ENCODE results near the gene CRMP1. TPM values are rescaled to one million over a fixed set of nuclear protein-coding genes. Genes with fewer than 3 reads are reported as not detected.

CRMP1 gene
- total and polyA plus RNA-seq, 9 of the 15 experiments (the other 6 are each of a cell fraction or from before 2014, with no cell fraction given), result 0.03 to 0.04 TPM; not detected in 7

GRCh38 chr4:5884796-5885195 lies 8.1 kb downstream of the CRMP1 start:
- POLR2A ChIA-PET, result interaction anchor here (0.5 kb wide), 1 partner anchor 20 kb away, joined by 3 read pairs; no protein-coding TSS in a partner anchor
- FAIRE-seq, result no peak
- BruUV-seq (replicated peaks), result no TSS peak

GRCh38 chr4:5883916-5884315 lies 9.0 kb downstream of the CRMP1 start:
- H3K27me3 ChIP-seq (ENCODE audit: control insufficient read depth in 2 of 2, insufficient read depth in 2 of 2, low read length in 2 of 2), result peaks cover 0 to 20% of the 10 kb centered on the region in 2 experiments; a peak in 2 of 5 replicates
- no peak for ATAC-seq
- H3K36me3 ChIP-seq (ENCODE audit: control insufficient read depth, insufficient read depth, low read length), result no peaks in the 10 kb centered on the region
- in situ Hi-C loops (cut with MboI) (no loop called here), intact Hi-C loops (cut with micrococcal nuclease) (no loop called here)
- H2AFZ ChIP-seq (ENCODE audit: low read depth, low read length), result no peak overlapping the region
- no peaks in the 10 kb centered on the region for H3K9me1 ChIP-seq (ENCODE audit: control insufficient read depth, insufficient read depth, low read length)
- H3K9ac ChIP-seq (ENCODE audit: insufficient read depth in 1 of 2, low read depth in 2 of 2, low read length in 2 of 2), result no peak overlapping the region
- H3K4me3 ChIP-seq, result no peak overlapping the region
- CTCF ChIA-PET (ENCODE audit: low intra/inter-chr PET ratio), result no interaction called here
- no peak for DNase-seq (ENCODE audit: extremely low read depth in 1 of 4, low spot score in 3 of 4)
- no peaks in the 10 kb centered on the region for H3K9me3 ChIP-seq (replicated peaks; ENCODE audit: control insufficient read depth, insufficient read depth, low read depth, low read length)
- no peak for FAIRE-seq
- no peaks in the 10 kb centered on the region; the same call in 1 of the 2 replicates for H4K20me1 ChIP-seq (replicated peaks; ENCODE audit: control insufficient read depth, insufficient read depth, low read length)
- TF ChIP-seq ZBED1 (IDR thresholded peaks at IDR 0.05) (no peak), C11orf30 (IDR thresholded peaks at IDR 0.05; ENCODE audit: low read depth) (peak; percentile 19; the same call in 1 of the 2 replicates)
- no peaks in the 10 kb centered on the region for H3K79me2 ChIP-seq (ENCODE audit: control insufficient read depth, insufficient read depth, low read length)
- POLR2A ChIA-PET, result no interaction called here
- 0% methylated on average over 1 of the region's 1 CpG for WGBS (ENCODE audit: insufficient coverage, low coverage, missing lambda C conversion rate)
- no TSS peak for BruUV-seq (replicated peaks)
- no peak overlapping the region for H3K4me2 ChIP-seq (ENCODE audit: insufficient read depth, low read length)
- H3K27ac ChIP-seq (ENCODE audit: extremely low read depth, low read depth, low read length), result no peak overlapping the region
- peaks cover 0 to 14% of the 10 kb centered on the region in 2 experiments; a peak in 2 of 5 replicates for H3K4me1 ChIP-seq (replicated peaks in 1 of 2; ENCODE audit: control insufficient read depth in 2 of 2, insufficient read depth in 2 of 2, low read length in 2 of 2)

More at GRCh38 chr4:5884796-5885195, 8.1 kb downstream of the CRMP1 start:
- Histone ChIP-seq H3K27ac (ENCODE audit: extremely low read depth, low read depth, low read length) (no peak overlapping the region), H3K27me3 (ENCODE audit: control insufficient read depth in 2 of 2, insufficient read depth in 2 of 2, low read length in 2 of 2) (peaks cover 0 to 24% of the 10 kb centered on the region in 2 experiments; a peak in 2 of 5 replicates), H4K20me1 (replicated peaks; ENCODE audit: control insufficient read depth, insufficient read depth, low read length) (no peaks in the 10 kb centered on the region; the same call in 1 of the 2 replicates), H3K9ac (ENCODE audit: insufficient read depth in 1 of 2, low read depth in 2 of 2, low read length in 2 of 2) (no peak overlapping the region), H3K79me2 (ENCODE audit: control insufficient read depth, insufficient read depth, low read length) (no peaks in the 10 kb centered on the region), H2AFZ (ENCODE audit: low read depth, low read length) (no peak overlapping the region), H3K36me3 (ENCODE audit: control insufficient read depth, insufficient read depth, low read length) (no peaks in the 10 kb centered on the region), H3K9me1 (ENCODE audit: control insufficient read depth, insufficient read depth, low read length) (no peaks in the 10 kb centered on the region), H3K4me1 (replicated peaks in 1 of 2; ENCODE audit: control insufficient read depth in 2 of 2, insufficient read depth in 2 of 2, low read length in 2 of 2) (peaks cover 0 to 14% of the 10 kb centered on the region in 2 experiments; a peak in 2 of 5 replicates), H3K4me3 (no peak overlapping the region), H3K4me2 (ENCODE audit: insufficient read depth, low read length) (no peak overlapping the region), H3K9me3 (replicated peaks; ENCODE audit: control insufficient read depth, insufficient read depth, low read depth, low read length) (no peaks in the 10 kb centered on the region)
- in situ Hi-C loops (cut with MboI) (no loop called here), intact Hi-C loops (cut with micrococcal nuclease) (no loop called here)
- TF ChIP-seq NFYB (IDR thresholded peaks at IDR 0.05; ENCODE audit: extremely low read depth, insufficient read length) (no peak), ZFP30 (CRISPR knock-in tag; IDR thresholded peaks at IDR 0.05; ENCODE audit: borderline replicate concordance) (no peak), SMAD3 (CRISPR knock-in tag; conservative IDR thresholded peaks at IDR 0.05) (no peak)
- no peak for DNase-seq (ENCODE audit: extremely low read depth in 1 of 4, low spot score in 3 of 4)
- no peak for ATAC-seq
- CTCF ChIA-PET (ENCODE audit: low intra/inter-chr PET ratio), result no interaction called here
- WGBS (ENCODE audit: insufficient coverage, low coverage, missing lambda C conversion rate), result 0% methylated on average over 6 of the region's 7 CpGs
